HepG2 (cell line): ENCODE results near the gene DDX1. TPM values are rescaled to one million over a fixed set of nuclear protein-coding genes. Genes with fewer than 3 reads are reported as not detected.

Source experiments
- AGO1 ChIP-seq: fragments of 200-400 bp; formaldehyde crosslinking; IDR thresholded peaks from 2 replicates; pipeline ENCODE4 v1.6.1; 2017; ENCODE audit warnings: mild to moderate bottlenecking, low read depth, low read length, moderate library complexity; ENCODE audit not compliant: poor library complexity, severe bottlenecking
- AHDC1 ChIP-seq: sonication (generic); formaldehyde crosslinking; IDR thresholded peaks from 2 replicates; pipeline ENCODE4 v1.5.1; 2020; ENCODE audit warnings: mild to moderate bottlenecking, missing genetic modification reagents, borderline replicate concordance
- BCL6 ChIP-seq: IDR thresholded peaks from 2 replicates; pipeline ENCODE4 v1.6.1; 2016; ENCODE audit warnings: missing genetic modification reagents, missing compliant biosample characterization
- BCLAF1 ChIP-seq: fragments of 450-650 bp; IDR thresholded peaks from 2 replicates; pipeline ENCODE4 v1.6.1; 2017; ENCODE audit warnings: mild to moderate bottlenecking
- CSRNP1 ChIP-seq: sonication (generic); formaldehyde crosslinking; IDR thresholded peaks from 2 replicates; pipeline ENCODE4 v1.8.1; 2023; ENCODE audit warnings: mild to moderate bottlenecking, missing genetic modification reagents
- DR1 ChIP-seq: sonication (generic); formaldehyde crosslinking; IDR thresholded peaks from 2 replicates; pipeline ENCODE4 v1.8.0; 2021; ENCODE audit warnings: mild to moderate bottlenecking, missing genetic modification reagents, inconsistent platforms
- MAFF ChIP-seq: IDR thresholded peaks from 2 replicates; pipeline ENCODE4 v1.6.1; 2011; ENCODE audit warnings: low read depth, low read length, improper control_type of control experiment
- MAFG ChIP-seq: sonication (generic); formaldehyde crosslinking; IDR thresholded peaks from 2 replicates; pipeline ENCODE4 v1.5.1; 2020; ENCODE audit warnings: mild to moderate bottlenecking, missing genetic modification reagents
- ZFYVE20 ChIP-seq: sonication (generic); formaldehyde crosslinking; IDR thresholded peaks from 2 replicates; pipeline ENCODE4 v1.8.0; 2023; ENCODE audit warnings: low read depth, mild to moderate bottlenecking, moderate library complexity, missing genetic modification reagents, borderline replicate concordance
- ZNF224 ChIP-seq: sonication (generic); formaldehyde crosslinking; IDR thresholded peaks from 2 replicates; pipeline ENCODE4 v1.5.0; 2020; ENCODE audit warnings: mild to moderate bottlenecking, missing genetic modification reagents
- ZNF292 ChIP-seq: sonication (generic); formaldehyde crosslinking; IDR thresholded peaks from 2 replicates; pipeline ENCODE4 v1.8.1; 2022; ENCODE audit warnings: mild to moderate bottlenecking, low read depth, missing genetic modification reagents, borderline replicate concordance
- ZNF331 ChIP-seq: sonication (generic); formaldehyde crosslinking; IDR thresholded peaks from 2 replicates; pipeline ENCODE4 v1.4.0; 2020; ENCODE audit warnings: missing genetic modification reagents
- ZNF781 ChIP-seq: sonication (generic); formaldehyde crosslinking; IDR thresholded peaks from 2 replicates; pipeline ENCODE4 v1.5.1; 2020; ENCODE audit warnings: borderline replicate concordance, mild to moderate bottlenecking, missing genetic modification reagents; ENCODE audit errors: not compliant biosample characterization
- ZSCAN30 ChIP-seq: sonication (generic); formaldehyde crosslinking; IDR thresholded peaks from 2 replicates; pipeline ENCODE4 v1.5.0; 2020; ENCODE audit warnings: mild to moderate bottlenecking, missing genetic modification reagents
- polyA plus RNA-seq, 8 experiments: library from polyadenylated mRNA; depleted of rRNA in 3 of 8; stranded (reverse) in 7 of 8; unstranded in 1 of 8; fragments of >200 nt; fragmentation: Illumina TruSeq in 4 of 8; extraction: Trizol in 4 of 8; gene quantifications; 2 replicates each; pipeline versions ENCODE4 v1.2.1 to v1.2.3, GENCODE V29; 2011 to 2016; ENCODE audit warnings: low read depth in 4 of 8, missing spikeins in 1 of 8, mixed read lengths in 1 of 8; ENCODE audit not compliant: insufficient read depth in 1 of 8
- total RNA-seq, 5 experiments: library from RNA; depleted of rRNA; stranded (reverse); fragments of >200 nt; fragmentation: Illumina TruSeq; extraction: Trizol; gene quantifications; 2 replicates each; pipeline ENCODE4 v1.2.3, GENCODE V29; 2016; ENCODE audit warnings: low read depth in 1 of 5
- TF ChIP-seq, protein P1 (sequence below): sonication (generic); formaldehyde crosslinking; IDR thresholded peaks from 2 replicates; pipeline ENCODE4 v1.5.1; 2020; ENCODE audit warnings: missing genetic modification reagents, mild to moderate bottlenecking, borderline replicate concordance

Gene DDX1
- total and polyA plus RNA-seq, 2 of the 13 experiments (the other 11 are each of a cell fraction or from before 2014, with no cell fraction given), result 81.6 to 130 TPM

DNA sequence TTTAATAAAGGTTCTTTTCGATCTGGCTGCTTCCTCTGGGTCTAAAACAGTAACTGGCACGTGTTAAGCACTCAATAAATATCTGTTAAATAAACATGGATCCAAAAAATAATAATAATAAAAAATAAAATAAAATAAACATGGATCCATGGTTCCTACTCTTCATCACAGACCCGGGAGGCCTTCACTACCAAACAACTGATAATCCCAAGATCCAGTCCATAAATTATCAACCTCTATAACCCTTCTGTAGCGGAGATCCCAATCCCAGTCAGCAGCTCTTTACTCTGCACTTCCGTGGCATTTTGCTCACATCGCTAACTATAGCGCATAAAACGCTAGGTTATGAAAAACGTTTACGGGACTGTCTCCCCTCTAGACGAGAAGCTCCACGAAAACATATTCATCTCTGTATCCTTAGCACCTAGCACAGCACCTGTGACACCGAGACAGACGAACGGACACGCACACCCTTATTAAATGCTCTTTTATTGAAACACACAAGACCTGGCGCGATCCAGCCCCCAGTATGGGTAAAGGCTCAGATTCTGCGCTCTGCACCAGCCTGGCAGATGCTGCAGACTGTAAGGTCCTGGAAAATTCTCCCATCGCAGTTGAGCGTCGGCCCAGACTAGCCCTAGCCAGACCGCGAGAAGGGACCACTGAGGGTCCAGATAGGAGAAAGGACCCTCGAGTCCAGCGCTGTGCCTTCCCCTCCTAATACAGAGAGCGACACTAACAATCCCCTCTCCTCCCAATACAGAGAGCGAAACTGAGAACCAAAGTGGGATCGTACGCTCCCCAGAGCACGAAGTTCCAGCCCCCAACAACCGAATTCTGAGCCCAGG lies 31.3 kb upstream of the DDX1 start (continued):
- TF ChIP-seq AHDC1 (CRISPR knock-in tag), result no peak
- 0 out of 2 replicates have a peak, but pooled peaks have one; percentile 17 for TF ChIP-seq ZNF292 (CRISPR knock-in tag)
- TF ChIP-seq ZNF224, result 0 out of 2 replicates have a peak, but pooled peaks have one; percentile 52
- no peak for TF ChIP-seq BCL6 (CRISPR knock-in tag)
- no peak for TF ChIP-seq ZFYVE20
- no peak for TF ChIP-seq AGO1
- 0 out of 2 replicates have a peak, but pooled peaks have one; percentile 12 for TF ChIP-seq ZNF331 (CRISPR knock-in tag)
- TF ChIP-seq ZSCAN30 (CRISPR knock-in tag), result no peak
- TF ChIP-seq, protein P1, sequence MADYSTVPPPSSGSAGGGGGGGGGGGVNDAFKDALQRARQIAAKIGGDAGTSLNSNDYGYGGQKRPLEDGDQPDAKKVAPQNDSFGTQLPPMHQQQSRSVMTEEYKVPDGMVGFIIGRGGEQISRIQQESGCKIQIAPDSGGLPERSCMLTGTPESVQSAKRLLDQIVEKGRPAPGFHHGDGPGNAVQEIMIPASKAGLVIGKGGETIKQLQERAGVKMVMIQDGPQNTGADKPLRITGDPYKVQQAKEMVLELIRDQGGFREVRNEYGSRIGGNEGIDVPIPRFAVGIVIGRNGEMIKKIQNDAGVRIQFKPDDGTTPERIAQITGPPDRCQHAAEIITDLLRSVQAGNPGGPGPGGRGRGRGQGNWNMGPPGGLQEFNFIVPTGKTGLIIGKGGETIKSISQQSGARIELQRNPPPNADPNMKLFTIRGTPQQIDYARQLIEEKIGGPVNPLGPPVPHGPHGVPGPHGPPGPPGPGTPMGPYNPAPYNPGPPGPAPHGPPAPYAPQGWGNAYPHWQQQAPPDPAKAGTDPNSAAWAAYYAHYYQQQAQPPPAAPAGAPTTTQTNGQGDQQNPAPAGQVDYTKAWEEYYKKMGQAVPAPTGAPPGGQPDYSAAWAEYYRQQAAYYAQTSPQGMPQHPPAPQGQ (CRISPR knock-in tag), result peak; percentile 35; the same call in 1 of the 2 replicates
- no peak for TF ChIP-seq MAFF
- TF ChIP-seq DR1, result no peak
- TF ChIP-seq BCLAF1, result no peak
- 0 out of 2 replicates have a peak, but pooled peaks have one; percentile 30 for TF ChIP-seq CSRNP1 (CRISPR knock-in tag)
- TF ChIP-seq MAFG, result no peak
- no peak for TF ChIP-seq ZNF781 (CRISPR knock-in tag)
